NCI-H2081 treated with DMSO at 0.1 percent for 48 hours (cell line): ENCODE results near the gene EBP.

Experiments used
- DNase-seq: peaks from one replicate; lab custom pipeline; 2025; lab: John Stamatoyannopoulos, UW

The EBP gene

GRCh38 chrX:48521353-48522243 is at the start of gene EBP:
Gene EBP (plus strand): TSS chrX:48521808. CDS start chrX:48523772, 1,964 bp downstream.
- peak; percentile 84 for DNase-seq

DNA sequence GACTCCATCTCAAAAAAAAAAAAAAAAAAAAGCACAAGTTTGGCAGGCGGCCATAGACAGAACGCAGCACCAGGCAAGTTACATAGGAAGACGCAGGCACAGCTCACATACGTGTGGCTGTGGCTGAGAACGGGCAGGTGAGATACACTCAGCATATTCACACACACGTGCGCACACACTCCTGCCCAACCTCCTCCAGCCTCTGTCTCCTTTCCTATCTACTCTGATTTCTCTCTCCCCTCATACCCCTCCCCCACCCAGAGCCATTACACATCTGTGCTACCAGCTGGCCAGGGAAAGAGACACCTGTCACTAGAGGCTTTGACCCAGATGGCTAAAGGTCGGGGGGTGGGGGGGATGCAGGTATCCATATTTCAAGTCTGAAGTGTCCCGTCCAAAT is 49.4 kb upstream of the EBP start:
- no peak for DNase-seq

- no peak for DNase-seq
Observed at GRCh38 chrX:48472851-48473703, 48.5 kb upstream of the EBP start.

GRCh38 chrX:48473704-48473990 is 48.0 kb upstream of the EBP start:
- DNase-seq, result no peak

GRCh38 chrX:48474127-48474526 is 47.5 kb upstream of the EBP start:
- no peak for DNase-seq

GRCh38 chrX:48474581-48474980 is 47.0 kb upstream of the EBP start:
- no peak for DNase-seq

- DNase-seq, result no peak
Observed at GRCh38 chrX:48475296-48475695, 46.3 kb upstream of the EBP start.

DNA sequence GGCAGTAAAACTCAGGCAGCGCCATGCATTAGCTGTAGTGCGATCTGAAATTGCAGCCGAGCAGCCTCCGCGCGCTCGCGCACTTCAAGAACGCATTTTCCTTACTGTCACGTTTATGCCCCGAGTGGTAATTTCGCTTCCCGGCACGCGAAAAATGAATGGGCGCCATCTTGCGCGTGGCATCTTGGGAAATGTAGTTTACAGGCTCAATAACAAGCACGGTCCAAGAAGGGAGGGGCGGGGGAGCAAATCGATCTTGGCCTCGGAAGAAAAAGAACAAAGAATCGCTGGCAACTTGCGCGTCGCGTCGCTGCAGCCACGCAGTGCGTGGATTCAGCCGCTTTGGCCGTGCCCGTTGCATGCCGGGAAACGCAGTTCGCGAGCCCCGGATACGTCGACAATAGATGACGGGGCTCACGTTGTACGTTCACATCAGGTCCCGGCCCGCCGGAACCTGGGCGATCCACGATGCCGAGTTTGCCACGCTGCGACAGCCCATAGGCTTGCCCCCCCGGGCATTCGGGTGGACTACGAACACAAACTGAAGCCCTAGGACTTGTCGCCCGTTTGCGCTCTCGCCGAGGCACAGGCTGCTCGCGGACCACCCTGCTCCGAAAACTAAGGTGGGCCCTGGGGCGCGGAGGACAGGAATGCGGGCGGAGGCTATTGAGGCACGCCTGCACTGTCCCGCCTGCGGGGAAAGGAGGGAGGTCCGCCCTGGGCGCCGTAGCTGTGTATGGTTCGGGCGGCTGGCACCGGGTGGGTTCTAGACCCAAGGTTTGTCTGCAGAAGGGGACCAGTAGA is 45.6 kb upstream of the EBP start, which contains the start of gene FTSJ1:
Gene FTSJ1, plus strand, starts transcription at position 426 of the 804 bp plus-strand sequence. CDS start 1,849 bp downstream, outside the sequence.
- DNase-seq, result peak; percentile 65

DNA sequence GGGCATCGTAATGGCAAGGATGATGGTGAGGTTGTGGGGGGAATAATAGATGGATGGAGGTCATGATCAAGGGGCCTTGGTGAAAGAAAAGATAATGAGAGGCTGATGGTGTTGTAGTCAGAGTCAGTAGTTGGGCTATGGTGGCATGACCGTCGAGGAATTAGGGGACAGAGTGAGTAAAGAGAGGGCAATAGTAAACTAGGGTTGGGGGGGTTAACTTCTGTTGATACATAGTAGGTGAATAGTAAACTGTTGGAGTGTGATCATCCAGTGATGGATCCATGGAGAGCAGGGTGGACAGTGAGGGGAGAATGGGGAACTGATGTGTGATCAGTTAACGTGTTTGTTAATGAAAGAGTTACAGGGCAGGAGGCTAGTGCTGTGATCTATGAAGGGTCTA is 44.7 kb upstream of the EBP start:
- DNase-seq, result no peak

- DNase-seq, result no peak
Observed at GRCh38 chrX:48477960-48478755, 43.5 kb upstream of the EBP start.

DNA sequence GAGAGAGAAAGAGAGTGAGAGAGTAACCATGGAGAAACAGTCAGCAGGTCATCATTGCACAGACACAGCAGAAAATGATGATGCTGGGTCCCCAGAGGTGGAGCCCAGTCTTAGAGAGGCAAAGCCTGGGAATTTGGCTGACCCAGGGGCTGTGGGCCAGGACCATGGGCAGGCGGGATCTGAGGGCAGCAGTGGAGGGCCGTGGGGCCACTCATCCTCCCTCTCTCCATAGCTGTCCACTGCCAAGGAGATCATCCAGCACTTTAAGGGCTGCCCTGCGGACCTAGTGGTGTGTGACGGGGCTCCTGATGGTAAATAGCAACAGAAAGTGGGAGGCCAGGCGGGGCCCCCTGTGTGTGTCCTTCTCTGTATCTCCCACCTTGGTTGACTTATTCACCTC is 42.8 kb upstream of the EBP start:
- no peak for DNase-seq

DNA sequence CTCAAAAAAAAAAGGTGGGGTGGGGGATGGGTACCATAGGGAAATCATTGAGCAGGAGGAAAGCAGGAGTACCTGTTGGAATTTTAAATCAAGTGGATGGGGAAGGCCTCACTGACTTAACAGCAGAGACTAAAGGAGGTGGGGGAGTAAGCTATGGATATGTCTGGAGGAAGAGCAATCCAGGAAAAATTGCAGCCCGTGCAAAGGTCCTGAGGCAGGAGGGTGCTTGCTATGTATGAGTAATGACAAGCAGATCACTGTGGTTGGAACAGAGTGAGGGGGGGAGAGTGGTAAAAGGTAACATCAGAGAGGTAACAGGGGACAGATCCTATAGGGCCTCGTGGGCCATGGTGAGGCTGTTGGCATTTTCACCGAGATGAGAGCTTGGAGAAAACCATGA is 41.5 kb upstream of the EBP start:
- DNase-seq, result no peak

- DNase-seq, result no peak
Observed at GRCh38 chrX:48480583-48480982, 41.0 kb upstream of the EBP start.

DNA sequence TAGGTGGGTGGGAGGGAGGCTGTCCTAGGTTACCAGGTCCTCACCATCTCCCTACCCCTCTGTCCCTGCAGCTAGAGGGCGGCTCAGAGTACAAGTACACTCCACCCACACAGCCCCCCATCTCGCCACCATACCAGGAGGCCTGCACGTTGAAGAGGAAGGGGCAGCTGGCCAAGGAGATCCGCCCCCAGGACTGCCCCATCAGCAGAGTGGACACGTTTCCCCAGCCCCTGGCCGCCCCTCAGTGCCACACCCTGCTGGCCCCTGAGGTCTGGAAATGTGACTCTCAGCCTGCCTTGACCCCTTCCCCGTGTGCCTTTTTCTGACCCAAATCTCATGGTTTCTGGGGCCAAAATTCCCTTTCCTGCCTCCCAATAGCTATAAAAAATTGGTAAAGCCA is 39.1 kb upstream of the EBP start:
- no peak for DNase-seq

DNA sequence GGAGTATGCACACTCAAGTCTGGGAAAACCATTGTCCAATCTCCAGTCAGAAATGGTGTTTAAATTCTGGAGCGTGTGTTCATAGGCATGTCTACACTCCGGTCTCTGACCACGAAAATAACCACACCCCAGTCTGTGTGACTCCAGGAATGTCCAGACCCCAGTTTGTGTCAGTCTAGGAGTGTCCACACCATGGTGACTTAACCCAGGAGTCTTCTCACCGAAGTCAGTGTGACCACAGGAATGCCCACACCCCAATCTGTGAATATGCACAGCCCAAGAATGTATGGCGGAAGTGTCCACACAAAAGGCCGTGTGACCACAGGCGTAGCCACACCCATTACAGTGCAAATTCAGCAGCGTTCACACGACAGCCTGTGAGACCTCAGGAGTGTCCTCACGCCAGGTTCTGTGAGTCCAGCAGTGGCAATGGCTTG is 34.2 kb upstream of the EBP start:
- DNase-seq, result no peak

GRCh38 chrX:48488034-48488433 is 33.6 kb upstream of the EBP start:
- no peak for DNase-seq

GRCh38 chrX:48489296-48489695 is 32.3 kb upstream of the EBP start:
- DNase-seq, result no peak

- no peak for DNase-seq
Observed at GRCh38 chrX:48489892-48490291, 31.7 kb upstream of the EBP start.

- no peak for DNase-seq
Observed at GRCh38 chrX:48490661-48491060, 30.9 kb upstream of the EBP start.

DNA sequence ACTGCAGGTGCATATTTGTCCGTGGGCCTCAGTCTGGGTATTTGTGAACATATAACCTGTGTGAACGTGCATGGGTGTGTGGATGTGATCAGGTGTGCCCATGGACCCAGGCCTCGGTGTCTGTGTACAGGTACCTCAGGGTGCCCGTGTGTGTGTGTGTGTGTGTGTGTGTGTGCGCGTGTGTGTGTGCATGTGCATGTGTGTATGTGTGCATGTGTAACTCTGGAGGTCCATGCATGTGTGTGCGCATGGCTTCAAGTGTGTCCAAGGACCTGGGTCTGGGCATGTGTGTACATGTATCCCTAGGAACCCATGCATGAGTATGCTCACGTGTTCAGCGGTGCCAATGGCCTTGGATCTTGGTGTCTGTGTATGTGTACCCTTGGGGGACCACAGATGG is 29.8 kb upstream of the EBP start:
- no peak for DNase-seq

- DNase-seq, result no peak
Observed at GRCh38 chrX:48492293-48492910, 29.2 kb upstream of the EBP start.
